PC-9 (cell line): ENCODE results near the gene ABTB2.

Experiments used
- CTCF ChIP-seq: fragments of 200-600 bp; sonication (generic); conservative IDR thresholded peaks from 2 replicates; pipeline ENCODE4 v1.6.1; 2017; ENCODE audit warnings: mixed run types, antibody characterized with exemption, mild to moderate bottlenecking, moderate library complexity
- EZH2 ChIP-seq: fragments of 200-600 bp; sonication (generic); IDR thresholded peaks from 2 replicates; pipeline ENCODE4 v1.8.0; 2017; ENCODE audit warnings: antibody characterized with exemption, low read depth

- TF ChIP-seq CTCF (no peak), EZH2 (no peak)
Observed at GRCh38 chr11:34162493-34162820, 195.4 kb downstream of the ABTB2 start.
